ENCODE data around the gene COPB1.
A peak's percentile ranks its signal among the peaks of the same experiment; 100 is the strongest.
"Not testable (repeated sequence)": the region's sequence is repeated elsewhere in the genome, so short reads cannot be mapped to it uniquely, and the experiment has no call there.

Gene COPB1

GRCh38 chr11:14499560-14500180 lies at the start of gene COPB1:
COPB1 (minus strand) TSS chr11:14499811; CDS start chr11:14498928, 883 bp downstream.
- peak; percentile 88 for DNase-seq (ENCODE audit: low read depth, low spot score)

DNA sequence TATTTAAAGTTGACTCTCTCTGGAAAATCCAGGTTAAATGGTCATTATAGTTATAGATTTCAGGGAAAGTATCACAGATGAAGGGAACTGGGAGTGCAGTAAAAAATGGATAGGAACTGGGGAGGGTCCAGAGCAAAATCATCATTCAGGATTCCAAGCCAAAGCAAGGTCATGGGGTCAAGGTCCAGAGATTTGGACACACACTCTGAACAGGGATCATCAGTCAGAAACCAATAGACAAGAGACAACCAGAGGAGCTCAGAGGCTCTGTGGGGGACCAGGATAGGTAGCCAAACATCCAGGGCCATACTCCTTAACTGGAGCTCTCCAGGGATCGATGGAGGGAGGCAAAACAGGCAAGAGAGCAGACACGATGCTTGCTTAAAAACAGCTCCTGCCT lies 47.8 kb upstream of the COPB1 start:
- no peak for DNase-seq (ENCODE audit: low read depth, low spot score)

GRCh38 chr11:14546672-14547071 lies 47.1 kb upstream of the COPB1 start:
- DNase-seq (ENCODE audit: low read depth, low spot score), result no peak

GRCh38 chr11:14544611-14545010 lies 45.0 kb upstream of the COPB1 start:
- no peak for DNase-seq (ENCODE audit: low read depth, low spot score)

DNA sequence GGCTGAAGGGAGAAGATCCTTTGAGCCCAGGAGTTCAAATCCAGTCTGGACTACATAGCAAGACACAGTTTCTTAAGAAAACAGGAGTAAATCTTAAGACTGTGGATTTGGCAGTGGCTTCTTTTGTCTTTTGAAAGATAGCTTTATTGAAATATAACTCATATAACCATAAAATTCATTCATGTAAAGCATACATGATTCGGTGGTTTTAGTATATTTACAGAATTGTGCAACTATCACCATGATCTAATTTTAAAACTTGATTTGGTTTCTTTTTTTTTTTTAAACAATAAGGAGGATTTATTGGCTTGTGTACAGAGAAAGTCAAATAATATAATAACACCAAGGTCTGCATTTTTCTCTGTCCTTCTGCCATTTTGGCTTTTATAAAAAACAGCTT lies 43.6 kb upstream of the COPB1 start:
- no peak for DNase-seq (ENCODE audit: low read depth, low spot score)

GRCh38 chr11:14542324-14542723 lies 42.7 kb upstream of the COPB1 start:
- DNase-seq (ENCODE audit: low read depth, low spot score), result no peak

GRCh38 chr11:14541192-14541947 lies 41.8 kb upstream of the COPB1 start:
- DNase-seq (ENCODE audit: low read depth, low spot score), result no peak

DNA sequence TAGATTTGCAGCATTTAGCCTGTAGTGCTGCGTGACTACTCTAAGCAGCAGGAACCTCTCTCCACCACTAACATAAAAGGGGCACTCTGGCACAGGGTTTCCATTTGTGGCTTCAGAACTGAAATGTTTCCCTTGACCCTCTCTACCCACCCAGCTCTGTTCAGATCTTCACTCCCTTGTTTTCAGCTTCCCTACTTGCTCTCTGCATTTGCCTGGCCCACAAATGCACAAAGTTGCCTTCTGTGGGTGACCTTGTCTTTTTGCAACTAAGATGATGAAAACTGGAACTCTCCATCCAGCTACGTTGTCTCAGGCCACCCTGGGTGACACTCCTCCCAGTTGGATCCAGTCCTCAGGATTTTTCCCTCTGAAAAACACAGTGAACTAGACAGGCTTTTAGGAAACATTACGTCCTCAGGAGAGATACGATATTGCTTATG lies 40.4 kb upstream of the COPB1 start:
- DNase-seq (ENCODE audit: low read depth, low spot score), result no peak

DNA sequence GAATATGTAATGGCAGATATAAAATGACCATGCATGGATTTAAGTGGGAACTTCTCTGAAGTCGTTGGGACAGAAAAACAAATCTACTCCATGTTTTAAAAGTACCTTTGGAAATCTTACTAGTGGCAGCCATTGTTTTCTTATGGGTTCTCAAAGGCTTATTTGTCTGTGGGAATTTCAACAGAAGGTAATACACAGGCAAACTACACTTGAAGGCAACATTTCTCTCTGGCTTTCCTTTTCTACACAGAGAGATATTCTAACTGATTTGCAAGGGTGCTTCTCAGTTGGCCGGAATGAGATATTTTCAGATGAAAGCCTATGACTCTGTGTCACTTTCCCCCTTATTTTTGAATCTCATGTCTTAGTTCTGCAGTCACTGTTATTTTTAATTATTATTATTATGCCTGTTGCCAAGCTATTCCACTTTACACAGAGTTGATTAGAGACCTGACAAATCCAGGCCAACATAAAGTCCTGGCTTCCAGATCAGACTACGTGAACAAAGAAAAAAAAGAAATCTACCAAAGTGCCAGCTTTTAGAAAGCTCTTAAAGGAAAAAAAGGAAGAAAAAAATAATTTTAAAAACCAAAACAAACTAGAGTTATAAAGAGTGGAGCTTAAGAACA lies 39.4 kb upstream of the COPB1 start:
- DNase-seq (ENCODE audit: low read depth, low spot score), result no peak

- no peak for DNase-seq (ENCODE audit: low read depth, low spot score)
These were observed 38.8 kb upstream of the COPB1 start for GRCh38 chr11:14538271-14538925.

DNA sequence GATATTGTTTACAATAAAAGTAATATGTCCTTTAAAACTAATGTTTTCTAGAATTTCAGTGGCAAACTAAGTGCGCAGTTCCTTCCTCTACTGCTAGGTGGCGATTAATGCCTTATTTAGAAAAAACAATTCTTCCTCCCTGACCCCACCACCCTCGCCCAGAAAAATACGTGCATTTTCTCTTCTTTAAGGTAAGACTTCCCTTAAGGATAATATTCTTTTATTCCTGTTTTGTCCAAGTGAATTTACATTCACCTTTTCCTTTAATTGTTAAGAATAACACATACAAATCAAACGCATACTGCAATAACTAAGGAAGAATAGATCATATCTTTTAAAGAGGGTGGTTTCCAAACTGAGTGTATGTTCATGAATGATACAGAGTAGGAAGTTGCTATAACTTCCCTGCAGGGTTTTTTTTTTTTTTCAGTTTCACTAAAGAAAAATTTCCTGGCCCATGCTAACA lies 37.6 kb upstream of the COPB1 start:
- DNase-seq (ENCODE audit: low read depth, low spot score), result no peak

- DNase-seq (ENCODE audit: low read depth, low spot score), result not testable (repeated sequence)
These were observed 35.6 kb upstream of the COPB1 start for GRCh38 chr11:14535166-14535565.

DNA sequence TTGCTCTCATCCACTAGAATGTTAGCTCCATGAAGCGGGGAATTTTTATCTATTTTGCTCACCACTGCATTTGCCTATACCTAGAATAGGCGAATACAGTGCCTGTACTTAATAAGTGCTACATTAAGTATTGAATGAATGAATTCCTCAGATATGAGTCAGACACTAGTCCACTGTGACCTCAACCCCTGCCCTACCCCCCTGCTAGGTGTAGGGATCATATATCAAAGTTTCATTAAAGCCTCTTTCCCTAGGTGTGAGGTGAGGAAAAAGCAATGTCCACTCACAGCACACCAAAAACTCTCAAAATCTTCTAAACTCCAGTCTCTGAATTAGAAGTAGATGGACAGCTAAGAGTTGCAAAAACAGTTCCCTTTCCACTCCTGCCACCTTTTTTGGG lies 30.3 kb upstream of the COPB1 start:
- no peak for DNase-seq (ENCODE audit: low read depth, low spot score)

- DNase-seq (ENCODE audit: low read depth, low spot score), result no peak
These were observed 29.7 kb upstream of the COPB1 start for GRCh38 chr11:14529321-14529720.

DNA sequence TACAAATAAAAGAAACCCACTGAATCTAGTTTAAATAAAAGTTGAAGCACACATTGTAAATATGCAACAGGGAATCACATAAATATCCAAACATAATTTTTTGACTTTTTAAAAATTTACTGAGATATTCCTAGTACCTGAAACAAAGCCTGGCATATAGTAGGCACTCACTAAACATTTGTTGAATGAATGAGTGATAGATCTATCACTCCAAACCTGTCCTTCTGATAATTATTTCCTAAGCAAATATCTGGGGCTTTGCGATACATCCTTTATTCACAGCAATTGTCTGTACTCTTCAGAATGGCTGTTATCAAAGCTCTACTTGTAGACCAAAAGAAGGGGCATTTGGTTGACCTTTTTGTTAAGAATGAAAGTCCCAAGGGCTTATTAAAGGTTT lies 23.2 kb upstream of the COPB1 start:
- no peak for DNase-seq (ENCODE audit: low read depth, low spot score)

DNA sequence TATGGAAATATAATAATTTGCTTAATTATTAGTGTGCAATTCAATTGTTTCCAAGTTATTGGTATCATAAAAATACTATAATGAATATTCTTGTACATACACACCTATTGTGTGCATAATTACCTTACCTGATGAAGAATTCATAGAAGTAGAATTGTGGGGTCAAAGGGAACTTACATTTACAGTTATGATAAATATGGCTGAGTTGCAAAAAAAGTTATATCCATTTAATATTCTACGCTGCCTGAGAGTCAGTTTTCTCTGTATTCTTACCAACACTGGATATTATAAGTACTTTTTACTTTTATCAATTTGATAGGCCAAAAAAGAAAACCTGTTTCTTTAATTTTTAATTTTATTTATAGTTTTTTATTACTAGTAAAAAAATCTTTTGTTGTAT lies 22.6 kb upstream of the COPB1 start:
- no peak for DNase-seq (ENCODE audit: low read depth, low spot score)

DNA sequence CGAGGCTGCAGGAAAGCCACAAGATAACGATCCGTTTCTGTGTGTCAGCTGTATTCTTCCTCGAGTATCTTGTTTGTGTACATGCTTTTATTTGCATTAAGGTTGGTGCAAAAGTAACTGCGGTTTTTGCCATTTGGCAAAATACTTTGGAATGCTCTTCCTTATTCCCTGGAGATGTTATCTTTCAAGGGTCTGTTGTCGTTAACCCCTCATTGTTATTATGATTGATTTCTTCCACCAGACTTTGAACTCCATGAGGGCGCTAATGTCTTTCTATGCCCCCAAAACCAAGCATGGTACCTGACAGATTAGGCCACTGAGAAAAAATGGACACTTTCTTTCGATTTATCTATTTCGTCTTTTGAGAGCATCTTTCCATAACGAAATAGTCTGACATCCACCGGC lies 21.1 kb upstream of the COPB1 start:
- no peak for DNase-seq (ENCODE audit: low read depth, low spot score)

DNA sequence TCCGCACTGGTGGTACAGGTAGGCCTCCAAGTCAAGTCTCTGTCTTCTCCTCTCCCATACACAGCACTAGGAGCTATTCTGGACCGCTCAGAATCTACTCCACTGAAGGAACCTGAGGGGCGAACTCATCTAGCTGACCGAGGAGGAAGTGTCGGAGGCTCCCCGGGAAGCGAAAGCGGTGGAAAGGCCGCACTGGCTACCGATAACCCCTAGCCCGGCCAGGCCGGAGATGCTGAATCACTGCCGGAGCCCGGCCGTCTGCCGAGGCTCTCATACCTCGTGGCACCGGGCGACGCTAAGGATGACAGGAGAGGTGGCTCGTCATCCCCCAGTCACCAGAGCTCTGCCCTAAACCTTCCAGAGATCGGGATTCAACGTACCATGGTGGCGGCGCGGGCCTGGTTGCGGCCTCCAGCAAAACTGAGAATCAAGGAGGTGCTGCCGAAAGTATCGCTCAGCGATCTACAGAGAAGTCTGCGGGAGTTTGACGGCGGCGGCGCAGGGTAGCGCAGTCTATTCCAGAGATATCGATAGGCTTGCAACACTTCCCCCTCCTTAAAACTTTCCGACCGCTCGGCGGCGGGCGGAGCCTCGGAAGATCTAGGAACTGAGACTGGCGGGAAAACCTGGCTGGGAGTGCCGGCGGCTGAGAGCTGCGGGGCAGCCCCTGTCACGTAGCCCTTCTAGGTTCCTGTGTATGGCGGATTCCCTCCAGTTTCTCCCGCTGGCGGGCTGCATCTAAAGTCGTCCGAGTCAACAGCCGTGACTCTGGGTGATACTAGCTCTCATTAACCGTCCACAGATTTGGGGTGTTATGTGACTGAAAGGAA lies 20.5 kb upstream of the COPB1 start, which contains the start of gene PSMA1:
PSMA1 (minus strand) TSS at position 470 of the 830 bp plus-strand sequence; CDS start at position 383, 87 bp downstream.
- DNase-seq (ENCODE audit: low read depth, low spot score), result peak; percentile 81

DNA sequence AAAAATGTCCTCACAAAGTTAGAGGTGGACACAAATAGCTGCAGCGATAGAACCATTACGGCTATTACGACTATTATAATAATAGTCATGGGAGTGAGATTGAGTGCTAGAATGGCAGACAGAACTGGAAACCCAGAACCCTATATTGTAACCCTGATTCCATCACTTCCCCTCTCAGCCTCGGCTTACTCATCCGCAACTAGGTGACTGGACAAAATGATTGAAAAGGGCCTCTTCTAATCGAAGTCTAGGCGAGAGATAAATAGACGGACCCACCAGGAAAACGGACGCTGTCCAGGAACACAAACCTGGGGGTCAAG lies 19.9 kb upstream of the COPB1 start:
- no peak for DNase-seq (ENCODE audit: low read depth, low spot score)

DNA sequence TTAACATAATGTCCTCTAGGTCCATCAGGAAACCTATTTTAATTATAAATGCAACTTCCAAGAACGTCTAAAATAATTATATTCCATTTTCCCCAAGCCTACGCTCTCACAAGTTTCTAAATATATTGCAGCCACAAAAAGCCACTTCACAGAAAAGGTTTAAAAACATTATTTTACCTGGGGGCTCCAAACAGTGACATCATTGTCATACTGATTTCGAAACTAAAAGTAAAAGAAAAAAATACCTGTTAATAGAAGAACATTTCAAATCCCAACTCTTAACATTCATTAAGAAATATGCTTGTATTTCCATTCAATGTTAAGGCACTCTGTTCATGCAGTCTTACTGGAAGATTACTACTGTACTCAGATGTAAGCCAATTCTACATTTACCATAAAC lies 19.2 kb upstream of the COPB1 start:
- DNase-seq (ENCODE audit: low read depth, low spot score), result no peak

GRCh38 chr11:14513800-14514199 lies 14.2 kb upstream of the COPB1 start:
- no peak for DNase-seq (ENCODE audit: low read depth, low spot score)

Measured in brain pericyte (primary cell).